ENCODE measurements around the gene CBLC. TPM values are rescaled to one million over a fixed set of nuclear protein-coding genes. Genes with fewer than 3 reads are reported as not detected.
A peak's percentile ranks its signal among the peaks of the same experiment; 100 is the strongest.

Gene CBLC, protein sequence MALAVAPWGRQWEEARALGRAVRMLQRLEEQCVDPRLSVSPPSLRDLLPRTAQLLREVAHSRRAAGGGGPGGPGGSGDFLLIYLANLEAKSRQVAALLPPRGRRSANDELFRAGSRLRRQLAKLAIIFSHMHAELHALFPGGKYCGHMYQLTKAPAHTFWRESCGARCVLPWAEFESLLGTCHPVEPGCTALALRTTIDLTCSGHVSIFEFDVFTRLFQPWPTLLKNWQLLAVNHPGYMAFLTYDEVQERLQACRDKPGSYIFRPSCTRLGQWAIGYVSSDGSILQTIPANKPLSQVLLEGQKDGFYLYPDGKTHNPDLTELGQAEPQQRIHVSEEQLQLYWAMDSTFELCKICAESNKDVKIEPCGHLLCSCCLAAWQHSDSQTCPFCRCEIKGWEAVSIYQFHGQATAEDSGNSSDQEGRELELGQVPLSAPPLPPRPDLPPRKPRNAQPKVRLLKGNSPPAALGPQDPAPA
- not detected for polyA plus RNA-seq (ENCODE audit: insufficient read length)

DNA sequence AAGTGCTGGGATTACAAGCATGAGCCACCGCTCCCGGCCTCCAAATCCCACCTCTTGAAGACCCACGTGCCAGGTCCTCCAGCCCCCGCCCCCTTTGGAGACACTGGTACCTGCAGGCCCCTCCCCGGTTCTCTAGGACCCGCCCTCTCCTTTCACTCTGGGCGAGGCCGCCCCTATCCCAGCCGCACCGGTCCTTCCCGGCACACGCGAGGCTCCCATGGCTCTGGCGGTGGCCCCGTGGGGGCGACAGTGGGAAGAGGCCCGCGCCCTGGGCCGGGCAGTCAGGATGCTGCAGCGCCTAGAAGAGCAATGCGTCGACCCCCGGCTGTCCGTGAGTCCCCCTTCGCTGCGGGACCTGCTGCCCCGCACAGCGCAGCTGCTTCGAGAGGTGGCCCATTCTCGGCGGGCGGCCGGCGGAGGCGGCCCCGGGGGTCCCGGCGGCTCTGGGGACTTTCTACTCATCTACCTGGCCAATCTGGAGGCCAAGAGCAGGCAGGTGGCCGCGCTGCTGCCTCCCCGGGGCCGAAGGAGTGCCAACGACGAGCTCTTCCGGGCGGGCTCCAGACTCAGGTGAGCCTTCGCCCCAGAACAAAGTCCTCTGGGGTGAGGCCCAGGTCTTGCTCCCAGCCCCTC lies at the start of gene CBLC:
Gene CBLC (plus strand): TSS at position 176 of the 633 bp plus-strand sequence. CDS start 42 bp downstream, at position 218.
- no peak for DNase-seq (ENCODE audit: low read depth)

DNA sequence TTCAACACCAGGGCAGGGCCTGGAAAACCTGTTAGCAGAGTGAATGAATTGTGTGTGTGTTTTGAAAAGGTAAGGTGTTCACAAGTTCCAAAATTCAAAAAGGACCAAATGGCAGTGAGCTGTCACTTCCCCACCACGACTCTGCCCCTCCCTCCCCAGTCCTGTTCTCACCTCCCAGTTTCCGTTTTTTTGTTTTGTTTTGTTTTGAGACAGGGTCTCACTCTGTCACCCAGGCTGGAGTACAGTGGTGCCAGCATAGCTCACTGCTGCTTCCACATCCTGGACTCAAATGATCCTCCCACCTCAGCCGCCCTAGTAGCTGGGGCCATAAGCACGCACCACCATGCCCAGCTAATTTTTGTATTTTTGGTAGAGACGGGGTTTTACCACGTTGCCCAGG lies 49.5 kb upstream of the CBLC start:
- no peak for DNase-seq (ENCODE audit: low read depth)

DNA sequence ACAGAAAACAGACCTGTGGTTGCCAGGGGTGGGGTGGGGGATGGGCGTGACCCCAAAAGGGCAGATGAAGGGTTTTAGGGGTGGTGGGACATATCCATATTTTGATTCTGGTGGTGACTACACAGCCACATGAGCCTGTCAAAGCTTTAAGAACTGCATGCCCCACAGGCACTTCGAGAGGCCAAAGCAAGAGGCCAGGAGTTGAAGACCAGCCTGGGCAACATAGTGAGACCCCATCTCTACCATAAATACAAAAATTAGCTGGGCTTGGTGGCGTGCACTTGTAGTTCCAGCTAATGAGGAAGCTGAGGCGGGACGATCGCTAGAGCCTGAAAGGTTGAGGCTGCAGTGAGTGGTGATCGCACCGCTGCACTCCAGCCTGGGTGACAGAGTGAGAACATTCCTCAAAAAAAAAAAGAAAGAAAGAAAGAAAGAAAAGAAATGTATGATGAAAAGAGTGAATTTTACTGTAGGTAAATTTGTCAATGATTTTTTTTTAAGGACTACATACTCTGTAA lies 48.1 kb upstream of the CBLC start:
- no peak for DNase-seq (ENCODE audit: low read depth)

DNA sequence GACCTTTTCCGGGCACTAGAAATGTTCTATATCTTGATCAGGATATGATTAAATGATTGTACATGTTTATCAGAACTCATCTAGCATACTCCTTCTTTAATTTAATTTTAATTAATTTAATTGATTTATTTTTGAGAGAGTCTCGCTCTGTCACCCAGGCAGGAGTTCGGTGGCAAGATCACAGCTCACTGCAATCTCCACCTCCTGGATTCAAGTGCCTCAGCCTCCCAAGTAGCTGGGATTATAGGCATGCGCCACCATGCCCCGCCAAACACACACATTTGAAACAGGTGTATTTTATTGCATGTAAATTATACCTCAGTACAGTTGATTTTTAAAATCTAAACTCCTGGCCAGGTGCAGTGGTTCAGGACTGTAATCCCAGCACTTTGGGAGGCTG lies 46.6 kb upstream of the CBLC start:
- no peak for DNase-seq (ENCODE audit: low read depth)

DNA sequence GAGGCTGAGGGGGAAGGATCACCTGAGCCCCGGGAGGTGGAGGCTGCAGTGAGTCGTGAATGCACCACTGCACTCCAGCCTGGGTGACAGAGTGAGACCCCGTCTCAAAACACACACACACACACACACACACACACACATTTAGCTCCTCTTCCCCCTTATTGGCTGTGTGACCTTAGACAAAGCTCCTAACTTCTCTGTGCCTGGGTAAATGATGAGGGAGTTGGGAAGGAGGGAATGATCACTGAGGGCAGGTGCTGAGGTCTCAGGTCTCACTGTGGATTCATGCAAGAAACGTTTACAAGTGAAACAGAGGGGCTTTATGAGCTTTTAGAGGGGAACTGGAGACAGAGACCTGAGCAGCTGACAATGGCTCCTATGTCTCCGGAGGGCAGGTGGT lies 46.1 kb upstream of the CBLC start:
- DNase-seq (ENCODE audit: low read depth) = no peak

DNA sequence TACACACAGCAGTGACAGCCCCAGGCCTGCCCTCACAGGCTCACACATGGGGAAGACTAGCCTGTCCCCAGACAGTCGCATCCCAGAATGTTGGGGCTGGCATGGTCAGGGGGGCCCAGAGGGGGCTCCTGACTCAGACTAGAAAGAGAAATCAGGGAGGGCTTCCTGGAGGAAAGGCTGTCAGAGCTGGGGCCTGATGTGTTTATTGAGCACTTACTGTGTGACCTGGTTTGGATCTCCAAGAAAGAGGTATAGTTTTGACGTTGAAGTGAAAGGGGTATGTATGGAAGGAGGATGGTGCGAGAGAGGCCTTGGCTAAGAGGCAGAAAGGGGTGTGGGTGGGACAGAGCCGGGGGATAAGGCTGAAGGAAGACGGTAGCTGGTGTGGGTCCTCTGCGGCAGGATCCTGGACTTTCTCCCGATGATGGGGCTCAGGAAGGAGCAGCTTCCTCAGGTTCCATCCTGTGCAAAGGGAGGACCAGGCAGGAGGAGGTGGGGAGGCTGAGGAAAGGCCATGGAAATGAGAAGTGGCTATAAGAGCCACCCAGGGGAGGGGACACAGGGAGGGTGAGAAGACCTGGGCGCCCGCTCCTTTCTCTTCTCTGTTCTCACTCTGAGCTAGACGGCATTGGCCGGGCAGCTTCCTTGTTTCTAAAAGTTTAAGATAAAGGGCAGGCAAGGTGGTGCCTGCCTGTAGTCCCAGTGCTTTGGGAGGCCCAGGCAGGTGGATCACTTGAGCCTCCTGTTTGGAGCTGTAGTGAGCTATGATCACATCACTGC lies 45.3 kb upstream of the CBLC start:
- DNase-seq (ENCODE audit: low read depth) = no peak

DNA sequence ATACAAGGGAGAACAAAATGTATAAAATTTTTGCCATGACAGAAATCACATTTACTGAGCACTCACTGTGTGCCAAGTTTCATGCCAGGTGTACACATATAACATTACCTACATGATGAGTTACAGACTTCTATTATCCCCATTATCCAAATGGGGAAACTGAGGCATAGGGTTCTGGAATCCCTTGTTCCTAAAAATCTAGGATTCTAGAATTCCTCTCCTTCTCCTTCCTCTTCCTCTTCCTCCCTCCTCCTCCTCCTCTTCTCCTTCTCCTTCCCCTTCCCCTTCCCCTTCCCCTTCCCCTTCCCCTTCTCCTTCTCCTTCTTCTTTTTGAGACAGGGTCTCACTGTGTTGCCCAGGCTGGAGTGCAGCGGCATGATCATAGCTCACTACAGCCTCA lies 43.3 kb upstream of the CBLC start:
- DNase-seq (ENCODE audit: low read depth) = no peak

DNA sequence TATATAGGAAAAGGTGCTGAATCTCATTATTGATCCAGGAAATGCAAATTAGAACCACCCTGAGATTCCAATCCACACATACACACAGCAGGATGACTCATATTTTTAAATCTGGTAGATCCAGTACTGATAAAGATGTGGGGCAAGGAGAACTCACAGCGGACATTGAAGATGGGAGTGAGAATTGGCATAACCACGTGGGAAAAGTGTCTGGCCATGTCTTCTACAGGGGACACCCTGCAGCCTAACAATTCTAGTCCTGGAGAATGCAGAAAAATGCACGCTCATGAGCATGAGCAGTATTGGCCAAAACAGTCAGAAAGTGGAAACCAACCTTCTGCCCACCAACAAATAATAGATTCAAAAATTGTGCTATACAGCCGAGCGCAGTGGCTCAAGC lies 42.7 kb upstream of the CBLC start:
- DNase-seq (ENCODE audit: low read depth) = no peak

DNA sequence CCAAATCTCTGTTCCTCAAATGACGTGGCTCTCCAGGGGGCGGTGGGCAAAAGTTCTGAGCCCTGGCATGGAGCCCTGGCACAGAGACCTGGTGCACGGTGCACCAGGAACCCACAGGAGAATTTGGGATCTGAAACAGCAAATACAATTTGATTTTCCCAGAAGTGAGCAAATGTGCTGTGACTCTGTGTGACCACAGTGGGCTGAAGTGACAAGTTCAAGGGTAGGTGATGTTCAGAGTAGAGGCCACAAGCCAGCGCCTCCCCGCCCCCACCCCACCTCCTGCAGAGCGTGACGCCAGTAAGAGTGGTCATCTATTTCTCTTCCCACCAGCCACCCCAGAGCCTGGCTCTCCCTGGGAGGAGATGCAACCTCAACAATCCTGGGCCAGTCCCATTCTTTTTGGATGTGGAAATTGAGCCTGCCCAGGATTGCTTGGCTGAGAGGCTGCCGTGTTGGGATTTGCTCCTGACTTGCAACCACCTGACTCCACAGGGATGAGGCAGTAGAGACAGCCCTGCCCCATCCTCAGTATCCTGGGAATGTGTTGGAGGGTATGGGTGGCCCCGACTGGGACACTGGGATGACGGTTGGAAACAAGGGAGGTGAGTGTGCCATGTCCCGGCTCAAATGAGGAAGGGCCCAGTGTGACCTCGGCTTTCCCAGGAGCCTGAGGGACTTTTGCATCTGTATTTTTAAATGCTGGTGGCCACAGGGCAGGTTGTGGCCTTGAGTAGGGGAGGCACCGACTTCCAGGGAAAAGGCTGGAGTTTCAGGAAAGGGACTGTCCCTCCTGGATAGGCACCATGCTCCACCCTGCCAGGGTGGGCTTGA lies 40.2 kb upstream of the CBLC start:
- no peak for DNase-seq (ENCODE audit: low read depth)

DNA sequence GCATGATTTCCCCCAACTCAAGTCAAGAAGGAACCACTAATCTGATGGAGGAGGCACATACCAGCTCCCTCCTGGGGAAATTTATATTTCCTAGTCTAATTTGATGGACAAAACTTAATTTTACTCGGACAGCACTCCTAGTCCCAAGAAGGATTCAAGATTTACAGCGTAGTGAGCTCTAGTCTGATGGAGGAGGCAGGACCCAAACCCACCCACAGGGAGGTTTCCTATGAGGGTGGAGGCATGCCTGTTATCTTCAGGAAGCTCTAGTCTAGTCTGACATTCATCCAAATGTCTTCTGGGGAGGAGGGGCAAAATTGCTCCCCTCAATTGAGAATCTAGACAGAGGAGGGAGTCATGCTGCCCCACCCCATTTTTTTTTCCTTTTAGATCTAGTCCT lies 39.6 kb upstream of the CBLC start:
- no peak for DNase-seq (ENCODE audit: low read depth)

DNA sequence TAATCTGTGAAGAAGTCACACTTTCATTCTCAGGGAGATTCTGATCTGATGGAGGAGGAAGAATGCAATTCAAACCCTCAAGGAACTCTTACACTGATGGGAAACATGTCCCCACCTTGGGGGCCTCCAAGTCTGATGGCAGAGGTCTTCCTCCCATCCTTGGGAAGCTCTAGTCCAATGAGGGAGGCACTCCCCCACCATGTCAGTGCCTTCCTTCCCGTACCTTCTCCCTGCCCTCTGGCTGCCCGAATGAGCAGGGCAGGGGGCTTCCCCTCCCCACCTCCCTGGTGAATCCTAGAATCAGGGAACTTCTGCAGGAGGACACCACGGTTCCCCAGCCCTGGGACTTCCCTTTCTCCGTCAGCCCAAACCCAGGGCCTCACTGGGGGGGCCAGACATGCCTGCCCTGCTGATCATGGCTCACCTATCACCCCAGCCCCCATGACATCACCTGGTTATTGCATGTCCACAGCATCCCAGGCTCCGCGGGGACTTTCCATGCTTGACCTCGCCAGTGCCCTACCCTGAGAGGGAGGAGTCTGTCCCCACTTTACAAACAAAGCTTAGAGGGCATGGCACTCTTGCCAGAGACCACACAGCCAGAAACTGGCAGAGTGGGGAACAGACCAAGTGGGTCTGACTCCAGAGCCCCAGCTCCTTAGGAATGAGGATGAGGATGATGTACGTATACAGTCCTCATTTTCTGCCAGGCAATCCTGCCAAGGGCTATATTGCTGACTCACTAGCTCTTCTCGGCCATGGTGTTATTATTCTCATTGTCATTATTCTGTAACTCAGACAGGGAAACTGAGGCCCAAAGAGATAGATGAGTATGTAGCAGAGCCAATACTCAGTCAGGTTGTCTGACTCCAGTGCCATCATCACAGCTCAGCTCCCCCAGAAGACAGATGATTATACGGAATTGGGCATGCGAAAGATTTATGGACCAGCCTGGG lies 38.8 kb upstream of the CBLC start:
- no peak for DNase-seq (ENCODE audit: low read depth)

DNA sequence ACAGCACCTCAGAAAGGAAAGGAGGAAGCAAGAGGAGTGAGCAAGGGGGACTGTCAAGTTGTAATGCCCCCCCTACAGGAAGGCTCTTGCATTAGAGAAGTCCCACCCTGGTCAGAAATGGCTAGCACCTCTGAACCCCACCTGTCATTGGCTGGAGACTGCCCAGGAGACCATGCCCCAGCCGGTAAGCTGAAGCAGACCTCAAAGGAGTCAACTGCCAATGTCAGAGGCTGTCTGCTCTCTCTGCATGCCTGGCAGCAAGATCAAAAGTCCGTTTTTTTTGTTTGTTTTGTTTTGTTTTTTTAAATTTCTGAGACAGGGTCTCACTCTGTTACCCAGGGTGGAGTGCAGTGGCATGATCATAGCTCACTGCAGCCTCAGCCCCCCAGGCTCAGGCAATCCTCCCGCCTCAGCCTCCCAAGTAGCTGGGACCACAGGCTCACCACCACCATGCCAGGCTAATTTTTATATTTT lies 37.3 kb upstream of the CBLC start:
- no peak for DNase-seq (ENCODE audit: low read depth)

DNA sequence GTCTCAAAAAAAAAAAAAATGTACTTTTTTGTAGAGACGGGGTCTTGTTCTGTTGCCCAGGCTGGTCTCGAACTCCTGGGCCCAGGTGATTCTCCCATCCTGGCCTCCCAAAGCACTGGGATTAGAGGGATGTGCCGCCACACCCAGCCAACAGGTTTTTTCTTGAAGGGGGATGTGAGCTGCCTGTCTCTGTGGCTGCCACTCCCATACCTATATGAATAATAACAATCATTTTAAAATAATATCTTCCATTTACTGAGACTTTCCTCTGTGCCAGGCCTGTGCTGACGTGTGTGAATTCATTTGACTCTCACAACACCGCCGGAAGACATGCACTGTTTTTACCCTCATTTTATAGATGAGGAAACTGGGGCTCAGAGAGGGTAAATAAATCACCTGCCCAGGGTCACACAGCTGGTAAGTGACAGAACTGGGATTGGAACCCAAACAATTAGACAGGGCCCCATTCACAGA lies 36.4 kb upstream of the CBLC start:
- DNase-seq (ENCODE audit: low read depth) = no peak

DNA sequence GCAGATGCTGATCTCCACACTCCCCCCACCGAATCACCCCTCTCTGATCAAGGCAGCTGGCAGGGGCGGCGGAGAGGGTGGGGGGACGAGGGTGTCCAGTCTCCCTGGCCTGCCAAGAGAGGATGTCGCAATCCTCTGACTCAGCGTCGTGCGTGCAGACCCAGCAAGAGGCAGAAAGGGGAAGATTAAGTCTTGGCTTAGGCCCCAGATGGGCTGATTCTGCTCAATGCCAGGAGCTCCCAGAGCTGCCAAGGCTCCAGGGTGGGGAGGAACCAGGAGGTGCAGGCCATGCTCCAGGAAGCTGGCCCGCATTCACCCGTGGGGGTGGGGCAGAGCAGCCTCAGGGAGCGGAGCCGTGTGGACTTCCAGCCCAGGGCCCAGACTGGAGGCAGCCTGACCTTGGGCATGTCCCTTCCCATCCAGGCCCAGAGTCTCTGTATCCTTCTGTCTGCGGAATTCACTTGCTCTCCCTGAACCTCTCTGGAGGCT lies 35.8 kb upstream of the CBLC start:
- DNase-seq (ENCODE audit: low read depth) = peak; percentile 91

DNA sequence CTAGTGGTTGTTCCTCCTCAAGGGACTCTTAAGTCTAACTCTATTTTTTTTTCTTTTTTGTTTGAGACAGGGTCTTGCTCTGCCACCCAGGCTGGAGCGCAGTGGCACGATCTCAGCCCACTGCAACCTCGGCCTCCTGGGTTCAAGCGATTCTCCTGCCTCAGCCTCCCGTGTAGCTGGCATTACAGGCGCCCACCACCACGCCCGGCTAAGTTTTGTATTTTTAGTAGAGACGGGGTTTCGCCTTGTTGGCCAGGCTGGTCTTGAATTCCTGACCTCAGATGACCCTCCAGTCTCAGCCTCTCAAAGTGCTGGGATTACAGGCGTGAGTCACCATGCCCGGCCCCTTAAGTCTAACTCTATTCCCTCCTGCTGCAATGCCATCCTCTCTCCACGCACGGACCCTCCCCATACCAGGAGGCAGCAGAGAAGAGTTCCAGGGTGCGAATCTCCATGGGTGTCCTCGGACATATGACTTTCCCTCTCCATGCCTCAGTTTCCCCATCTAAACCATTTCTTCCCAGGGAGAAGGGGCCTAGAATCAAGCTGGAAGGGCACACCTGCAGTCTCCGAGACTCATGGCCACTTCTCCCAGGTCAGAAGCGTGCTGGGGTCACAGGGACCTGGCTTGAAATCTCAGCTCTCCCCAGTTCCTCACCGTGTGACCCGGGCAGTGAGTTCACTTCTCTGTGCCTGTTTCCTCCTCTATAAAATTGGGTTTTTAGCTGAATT lies 35.2 kb upstream of the CBLC start:
- no peak for DNase-seq (ENCODE audit: low read depth)

DNA sequence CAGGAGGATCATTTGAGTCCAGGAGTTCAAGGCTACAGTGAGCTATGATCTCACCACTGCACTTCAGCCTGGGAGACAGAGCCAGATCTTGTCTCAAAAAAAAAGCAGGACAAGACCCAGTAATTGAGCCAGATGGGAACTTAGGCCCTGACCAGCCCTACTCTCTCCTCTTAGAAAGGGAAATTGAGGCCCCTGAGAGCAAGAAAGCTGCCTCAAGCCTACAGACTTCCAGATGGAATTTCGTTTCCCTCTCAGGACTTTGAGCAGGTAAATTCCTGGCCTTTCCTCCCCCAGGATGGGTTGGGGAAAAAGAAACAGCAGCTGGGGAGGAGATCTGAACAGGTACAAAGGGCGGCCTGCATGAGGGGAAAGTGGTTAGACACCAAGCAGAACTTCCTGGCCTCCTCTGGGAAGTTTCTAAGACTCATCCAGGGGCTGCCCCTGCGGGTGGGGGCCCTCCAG lies 32.8 kb upstream of the CBLC start:
- no peak for DNase-seq (ENCODE audit: low read depth)

DNA sequence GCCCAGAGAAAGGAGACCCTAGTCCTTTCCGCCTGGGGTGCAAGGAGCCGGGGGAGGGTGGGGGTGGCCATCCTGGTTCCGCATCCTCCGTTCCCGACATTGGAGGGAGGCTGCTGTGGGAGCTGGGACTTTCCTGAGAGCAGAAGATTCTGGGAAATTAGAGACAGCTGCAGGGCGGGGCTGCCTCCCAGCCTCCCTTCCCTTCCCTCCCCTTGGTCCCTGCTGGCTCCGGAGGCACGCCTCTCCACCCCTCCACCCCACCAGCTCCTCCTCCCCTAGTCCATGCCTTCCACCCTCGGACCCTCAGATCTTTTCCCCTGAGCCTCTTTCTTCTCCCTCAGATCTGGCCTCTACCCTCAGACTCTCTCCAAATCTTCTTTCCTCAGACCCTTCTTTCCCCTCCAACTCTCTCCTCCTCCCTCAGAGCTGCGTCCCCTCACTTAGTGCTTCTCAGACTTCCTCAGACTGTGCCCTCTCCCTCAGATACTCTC lies 32.3 kb upstream of the CBLC start:
- peak; percentile 71 for DNase-seq (ENCODE audit: low read depth)

DNA sequence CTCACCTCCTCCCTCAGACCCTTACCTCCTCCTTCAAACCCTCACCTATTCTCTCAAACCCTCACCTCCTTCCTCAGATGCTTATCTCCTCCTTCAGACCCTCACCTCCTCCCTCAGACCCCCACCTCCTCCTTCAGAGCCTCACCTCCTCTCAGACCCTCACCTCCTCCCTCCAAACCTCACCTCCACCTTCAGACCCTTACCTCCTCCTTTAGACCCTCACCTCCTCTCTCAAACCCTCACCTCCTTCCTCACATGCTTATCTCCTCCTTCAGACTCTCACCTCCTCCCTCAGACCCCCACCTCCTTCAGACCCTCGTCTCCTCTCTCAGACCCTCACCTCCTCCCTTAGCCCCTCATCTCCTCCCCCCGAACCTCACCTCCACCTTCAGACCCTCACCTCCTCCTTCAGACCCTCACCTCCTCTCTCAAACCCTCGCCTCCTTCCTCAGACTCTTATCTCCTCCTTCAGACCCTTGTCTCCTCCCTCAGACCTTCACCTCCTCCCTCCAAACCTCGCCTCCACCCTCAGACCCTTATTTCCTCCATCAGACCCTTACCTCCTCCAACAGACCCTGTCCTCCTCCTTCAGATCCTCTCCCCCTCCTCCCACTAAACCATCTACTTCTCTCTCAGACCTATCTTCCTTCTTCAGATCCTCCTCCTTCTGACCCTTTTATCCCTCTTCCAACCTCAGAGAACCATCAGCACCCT lies 31.6 kb upstream of the CBLC start:
- no peak for DNase-seq (ENCODE audit: low read depth)
